ENCODE data around the gene TMEM120B.
"Not testable (repeated sequence)": the region's sequence is repeated elsewhere in the genome, so short reads cannot be mapped to it uniquely, and the experiment has no call there.

- not testable (repeated sequence) for TF ChIP-seq ARNT (IDR thresholded peaks at IDR 0.05); SUZ12 (IDR thresholded peaks at IDR 0.05); NFRKB (IDR thresholded peaks at IDR 0.05); FOXK2 (IDR thresholded peaks at IDR 0.05); BHLHE40 (IDR thresholded peaks at IDR 0.05; ENCODE audit: borderline replicate concordance); CTBP1 (IDR thresholded peaks at IDR 0.05; ENCODE audit: borderline replicate concordance); SP1 (IDR thresholded peaks at IDR 0.05); ZNF384 (IDR thresholded peaks at IDR 0.05); ELF4 (IDR thresholded peaks at IDR 0.05); FOXM1 (IDR thresholded peaks at IDR 0.05; ENCODE audit: borderline replicate concordance)
Measured at GRCh38 chr12:121790785-121791184, 78.2 kb downstream of the TMEM120B start.
